Heart left ventricle (tissue), 13 donors: ENCODE results near the gene NDUFA1.

ENCODE experiments used
- POLR2A ChIP-seq, 2 donors: fragments of 450-650 bp; IDR thresholded peaks; one replicate each; pipeline ENCODE4 v1.6.1; 2017; ENCODE audit warnings: antibody characterized with exemption in 2 of 2, mild to moderate bottlenecking in 2 of 2, moderate library complexity in 2 of 2
- TF ChIP-seq, protein P1 (sequence below), 12 donors: fragments of 200-600 bp; sonication (generic) in 4 of 12; IDR thresholded peaks; one replicate each; pipeline versions ENCODE4 v1.5.0 to v1.8.0; 2018 to 2022; ENCODE audit warnings: antibody characterized with exemption in 12 of 12, mild to moderate bottlenecking in 5 of 12
- donor health status: ischemic (EF 13 %, LVEDD 7.1; RV severe dilation, severe dysfunction).
- donor health status: DM: no; HTN: yes; CAD: no.
- donor health status: DM: no; HTN: no; CAD: no.
- donor health status: ischemic (EF 25% LVEDD 6.9; RV normal size, moderate dysfunction).
- donor health status: ischemic (EF 25% LVEDD 5.7; RV mildly dilated, moderate dysfunction).
- donor health status: ischemic (EF 35%, LVEDD 5.7; RV mildly dilated, moderate dysfunction).
- donor health status: nonischemic (EF 11% LVEDD 7.7; RV severe dilation, severe dysfunction).
- donor health status: DM: yes; HTN: yes; CAD: no.
- donor health status: PGD.
- donor health status: ischemic (EF 29% LVEDD 5.4; RV normal size, mild dysfunction).
- donor health status: nonischemic (EF 23%, LVEDD 6.1; RV moderate dilation, normal function).

- TF ChIP-seq, protein P1, sequence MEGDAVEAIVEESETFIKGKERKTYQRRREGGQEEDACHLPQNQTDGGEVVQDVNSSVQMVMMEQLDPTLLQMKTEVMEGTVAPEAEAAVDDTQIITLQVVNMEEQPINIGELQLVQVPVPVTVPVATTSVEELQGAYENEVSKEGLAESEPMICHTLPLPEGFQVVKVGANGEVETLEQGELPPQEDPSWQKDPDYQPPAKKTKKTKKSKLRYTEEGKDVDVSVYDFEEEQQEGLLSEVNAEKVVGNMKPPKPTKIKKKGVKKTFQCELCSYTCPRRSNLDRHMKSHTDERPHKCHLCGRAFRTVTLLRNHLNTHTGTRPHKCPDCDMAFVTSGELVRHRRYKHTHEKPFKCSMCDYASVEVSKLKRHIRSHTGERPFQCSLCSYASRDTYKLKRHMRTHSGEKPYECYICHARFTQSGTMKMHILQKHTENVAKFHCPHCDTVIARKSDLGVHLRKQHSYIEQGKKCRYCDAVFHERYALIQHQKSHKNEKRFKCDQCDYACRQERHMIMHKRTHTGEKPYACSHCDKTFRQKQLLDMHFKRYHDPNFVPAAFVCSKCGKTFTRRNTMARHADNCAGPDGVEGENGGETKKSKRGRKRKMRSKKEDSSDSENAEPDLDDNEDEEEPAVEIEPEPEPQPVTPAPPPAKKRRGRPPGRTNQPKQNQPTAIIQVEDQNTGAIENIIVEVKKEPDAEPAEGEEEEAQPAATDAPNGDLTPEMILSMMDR (IDR thresholded peaks at IDR 0.05) = no peak
- no peak for TF ChIP-seq POLR2A (IDR thresholded peaks at IDR 0.05)
Observed at GRCh38 chrX:119885554-119886428, 14.2 kb downstream of the NDUFA1 start.
